Measurements from ENCODE around the gene CELA2A.

- no peak for TF ChIP-seq POLR2A (IDR thresholded peaks at IDR 0.05)
- TF ChIP-seq CTCF (IDR thresholded peaks at IDR 0.05 in 4 of 5, conservative IDR thresholded peaks at IDR 0.05 in 1 of 5) = no peak
Observed at GRCh38 chr1:15445390-15446122, 11.0 kb upstream of the CELA2A start.

Data from gastrocnemius medialis (tissue), 4 donors.